Tibial nerve (tissue), 4 donors: ENCODE data around the gene WDR48.

Experiments
- CTCF ChIP-seq, 5 experiments: fragments of 200-600 bp in 3 of 5; fragments of 450-650 bp in 2 of 5; sonication (generic) in 3 of 5; IDR thresholded peaks; one replicate each; pipeline ENCODE4 v1.5.1; 2016 to 2019; ENCODE audit warnings: antibody characterized with exemption in 5 of 5, mild to moderate bottlenecking in 3 of 5, moderate library complexity in 2 of 5
- EP300 ChIP-seq, 2 donors: sonication (generic); formaldehyde crosslinking; IDR thresholded peaks; one replicate each; pipeline ENCODE4 v1.6.1; 2017; ENCODE audit warnings: antibody characterized with exemption in 2 of 2, mild to moderate bottlenecking in 1 of 2
- POLR2A ChIP-seq, 2 donors: fragments of 450-650 bp; IDR thresholded peaks; one replicate each; pipeline ENCODE4 v1.6.1; 2017; ENCODE audit warnings: antibody characterized with exemption in 2 of 2, mild to moderate bottlenecking in 2 of 2, moderate library complexity in 2 of 2

GRCh38 chr3:39088456-39088855 is 36.6 kb downstream of the WDR48 start:
- TF ChIP-seq CTCF (IDR thresholded peaks at IDR 0.05) = no peak
- no peak for TF ChIP-seq POLR2A (IDR thresholded peaks at IDR 0.05)
- no peak for TF ChIP-seq EP300 (IDR thresholded peaks at IDR 0.05)
